HG03565 (cell line): Measurements from ENCODE around the gene ZDHHC19.
"Not testable (repeated sequence)": the region's sequence is repeated elsewhere in the genome, so short reads cannot be mapped to it uniquely, and the experiment has no call there.

Source experiments
- ATAC-seq: cut with Tn5 transposase; IDR thresholded peaks from one replicate; pipeline ENCODE4 v1.9.1; 2021; ENCODE audit warnings: mild to moderate bottlenecking, moderate library complexity; ENCODE audit not compliant: unreplicated experiment

The ZDHHC19 gene

GRCh38 chr3:196179380-196180308 lies 31.6 kb downstream of the ZDHHC19 start:
- ATAC-seq, result peak; percentile 61

- no peak for ATAC-seq
These were observed 32.2 kb downstream of the ZDHHC19 start for GRCh38 chr3:196178993-196179379.

- ATAC-seq, result no peak
These were observed 33.2 kb downstream of the ZDHHC19 start for GRCh38 chr3:196177967-196178366.

GRCh38 chr3:196177567-196177966 lies 33.6 kb downstream of the ZDHHC19 start:
- ATAC-seq, result no peak

- ATAC-seq, result no peak
These were observed 35.5 kb downstream of the ZDHHC19 start for GRCh38 chr3:196175722-196176121.

- no peak for ATAC-seq
These were observed 36.0 kb downstream of the ZDHHC19 start for GRCh38 chr3:196175116-196175625.

- ATAC-seq, result no peak
These were observed 36.5 kb downstream of the ZDHHC19 start for GRCh38 chr3:196174652-196175051.

- ATAC-seq, result not testable (repeated sequence)
These were observed 40.9 kb downstream of the ZDHHC19 start for GRCh38 chr3:196170296-196170695.

GRCh38 chr3:196169836-196170240 lies 41.4 kb downstream of the ZDHHC19 start:
- ATAC-seq, result no peak

- ATAC-seq, result no peak
These were observed 42.3 kb downstream of the ZDHHC19 start for GRCh38 chr3:196168808-196169391.

GRCh38 chr3:196166741-196167140 lies 44.5 kb downstream of the ZDHHC19 start:
- ATAC-seq, result no peak

GRCh38 chr3:196165850-196166249 lies 45.4 kb downstream of the ZDHHC19 start:
- no peak for ATAC-seq

- ATAC-seq, result not testable (repeated sequence)
These were observed 46.1 kb downstream of the ZDHHC19 start for GRCh38 chr3:196165006-196165575.

- ATAC-seq, result no peak
These were observed 46.6 kb downstream of the ZDHHC19 start for GRCh38 chr3:196164576-196164975.

GRCh38 chr3:196163666-196164493 lies 47.3 kb downstream of the ZDHHC19 start:
- ATAC-seq, result no peak

- ATAC-seq, result no peak
These were observed 48.0 kb downstream of the ZDHHC19 start for GRCh38 chr3:196163212-196163611.

- no peak for ATAC-seq
These were observed 48.5 kb downstream of the ZDHHC19 start for GRCh38 chr3:196162679-196163078.

- peak; percentile 81 for ATAC-seq
These were observed 51.0 kb downstream of the ZDHHC19 start for GRCh38 chr3:196159952-196160804.

- ATAC-seq, result no peak
These were observed 51.7 kb downstream of the ZDHHC19 start for GRCh38 chr3:196159526-196159925.

GRCh38 chr3:196156160-196156559 lies 55.0 kb downstream of the ZDHHC19 start:
- ATAC-seq, result no peak
